Upper lobe of left lung (tissue), 6 donors: ENCODE results near the gene ARMH3. TPM values are rescaled to one million over a fixed set of nuclear protein-coding genes. Genes with fewer than 3 reads are reported as not detected.
"Not testable (repeated sequence)": the region's sequence is repeated elsewhere in the genome, so short reads cannot be mapped to it uniquely, and the experiment has no call there.

ENCODE experiments used
- ATAC-seq, 2 donors: fragments of 200-7000 bp; cut with Tn5 transposase; one replicate each; pipeline ENCODE4 v1.9.1; 2022; ENCODE audit warnings: mild to moderate bottlenecking in 2 of 2, moderate library complexity in 2 of 2; ENCODE audit not compliant: low FRiP score in 2 of 2
- DNase-seq, 2 donors: peaks; one replicate each; pipeline ENCODE4 v3.0.0-alpha.2; 2019 to 2020
- H3K27ac ChIP-seq, 4 donors: fragments of 200-600 bp; sonication (generic); one replicate each; pipeline ENCODE4 v1.5.1; 2016 to 2019
- H3K27me3 ChIP-seq, 4 donors: fragments of 200-600 bp; sonication (generic); one replicate each; pipeline ENCODE4 v1.5.1; 2017 to 2019
- H3K36me3 ChIP-seq, 4 donors: fragments of 200-600 bp; sonication (generic); one replicate each; pipeline ENCODE4 v1.5.1; 2016 to 2019
- H3K4me1 ChIP-seq, 4 donors: fragments of 200-600 bp; sonication (generic); one replicate each; pipeline ENCODE4 v1.5.1; 2018 to 2019
- H3K4me3 ChIP-seq, 4 donors: fragments of 200-600 bp; sonication (generic); one replicate each; pipeline ENCODE4 v1.5.1; 2017 to 2019; ENCODE audit warnings: mild to moderate bottlenecking in 2 of 4, moderate library complexity in 1 of 4
- H3K9me3 ChIP-seq, 4 donors: fragments of 200-600 bp; sonication (generic); one replicate each; pipeline ENCODE4 v1.5.1; 2018 to 2019
- EP300 ChIP-seq, 4 donors: sonication (generic); formaldehyde crosslinking; IDR thresholded peaks; one replicate each; pipeline ENCODE4 v1.5.1; 2017; ENCODE audit warnings: antibody characterized with exemption in 4 of 4, control low read depth in 2 of 4
- POLR2A ChIP-seq, 4 donors: fragments of 450-650 bp; IDR thresholded peaks; one replicate each; pipeline ENCODE4 v1.5.1; 2016 to 2017; ENCODE audit warnings: antibody characterized with exemption in 4 of 4, mild to moderate bottlenecking in 2 of 4
- POLR2AphosphoS5 ChIP-seq, 2 donors: sonication (generic); formaldehyde crosslinking; IDR thresholded peaks; one replicate each; pipeline ENCODE4 v1.5.1; 2017; ENCODE audit warnings: antibody characterized with exemption in 2 of 2
- WGBS, 2 donors: methylation state at CpG; one replicate each; pipeline ENCODE4 v1.1.5; 2017 to 2018; 5-methylcytosine and 5-hydroxymethylcytosine counted together
- total RNA-seq, 6 donors: library from RNA; depleted of rRNA in 4 of 6; stranded (reverse); fragments of >200 nt in 4 of 6; gene quantifications; one replicate each; pipeline versions ENCODE4 v1.1.0 to v1.2.1, GENCODE V29; 2016 to 2021
- TF ChIP-seq, protein P1 (sequence below), 6 experiments: fragments of 450-650 bp in 4 of 6; fragments of 200-600 bp in 2 of 6; sonication (generic) in 2 of 6; IDR thresholded peaks; one replicate each; pipeline ENCODE4 v1.5.1; 2016 to 2019; ENCODE audit warnings: antibody characterized with exemption in 6 of 6
- donor health status: DM: no; HTN: no; CAD: no; lungs with moderate emphysema.
- donor health status: DM: no; HTN: yes; CAD: no; lungs with severe emphysema.

ARMH3 gene
- total RNA-seq, 6 donors from 2014 or later: 14.4 to 39.8 (median 25.5) TPM

DNA sequence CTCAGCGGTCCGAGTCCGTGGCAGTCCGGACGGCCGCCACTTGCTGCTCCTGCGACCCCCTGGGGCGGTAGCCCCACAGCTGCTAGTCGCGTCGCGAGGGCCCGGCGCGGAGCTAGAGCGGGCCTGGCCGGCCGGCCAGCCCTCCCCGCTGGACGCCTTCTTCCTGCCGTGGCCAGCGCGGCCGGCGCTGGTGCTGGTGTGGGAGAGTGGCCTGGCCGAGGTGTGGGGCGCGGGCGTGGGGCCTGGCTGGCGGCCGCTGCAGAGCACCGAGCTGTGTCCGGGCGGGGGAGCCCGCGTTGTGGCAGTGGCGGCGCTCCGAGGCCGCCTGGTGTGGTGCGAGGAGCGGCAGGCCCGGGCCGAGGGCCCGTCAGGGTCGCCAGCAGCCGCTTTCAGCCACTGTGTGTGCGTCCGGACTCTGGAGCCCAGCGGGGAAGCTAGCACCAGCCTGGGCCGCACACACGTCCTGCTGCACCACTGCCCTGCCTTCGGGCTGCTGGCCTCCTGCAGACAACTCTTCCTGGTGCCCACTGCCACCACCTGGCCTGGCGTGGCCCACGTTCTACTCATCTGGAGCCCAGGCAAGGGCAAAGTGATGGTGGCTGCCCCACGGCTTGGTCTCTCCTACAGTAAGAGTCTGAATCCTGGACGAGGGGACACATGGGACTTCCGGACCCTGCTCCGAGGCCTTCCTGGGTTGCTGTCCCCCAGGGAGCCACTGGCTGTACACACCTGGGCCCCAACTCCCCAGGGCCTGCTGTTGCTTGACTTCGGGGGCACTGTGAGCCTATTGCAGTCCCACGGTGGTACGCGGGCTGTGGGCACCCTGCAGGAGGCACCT, 9.8 kb upstream of the ARMH3 start:
- Histone ChIP-seq H3K27me3 (no peaks in the 10 kb centered on the region), H3K9me3 (no peaks in the 10 kb centered on the region), H3K27ac (peak overlapping the region; percentile 90 to 99 (median 94)), H3K4me3 (peak overlapping the region; percentile 67 to 97 (median 91)), H3K4me1 (peaks cover 31 to 44% (median 33%) of the 10 kb centered on the region in 4 donors), H3K36me3 (peaks cover 0 to 17% (median 0%) of the 10 kb centered on the region in 4 donors)
- 10 to 79% methylated on average over 4 to 33 of the region's 63 CpGs for WGBS, 2 donors
- peak; percentile 70 to 92 for DNase-seq
- no peak for TF ChIP-seq POLR2AphosphoS5 (IDR thresholded peaks at IDR 0.05)
- TF ChIP-seq, protein P1, sequence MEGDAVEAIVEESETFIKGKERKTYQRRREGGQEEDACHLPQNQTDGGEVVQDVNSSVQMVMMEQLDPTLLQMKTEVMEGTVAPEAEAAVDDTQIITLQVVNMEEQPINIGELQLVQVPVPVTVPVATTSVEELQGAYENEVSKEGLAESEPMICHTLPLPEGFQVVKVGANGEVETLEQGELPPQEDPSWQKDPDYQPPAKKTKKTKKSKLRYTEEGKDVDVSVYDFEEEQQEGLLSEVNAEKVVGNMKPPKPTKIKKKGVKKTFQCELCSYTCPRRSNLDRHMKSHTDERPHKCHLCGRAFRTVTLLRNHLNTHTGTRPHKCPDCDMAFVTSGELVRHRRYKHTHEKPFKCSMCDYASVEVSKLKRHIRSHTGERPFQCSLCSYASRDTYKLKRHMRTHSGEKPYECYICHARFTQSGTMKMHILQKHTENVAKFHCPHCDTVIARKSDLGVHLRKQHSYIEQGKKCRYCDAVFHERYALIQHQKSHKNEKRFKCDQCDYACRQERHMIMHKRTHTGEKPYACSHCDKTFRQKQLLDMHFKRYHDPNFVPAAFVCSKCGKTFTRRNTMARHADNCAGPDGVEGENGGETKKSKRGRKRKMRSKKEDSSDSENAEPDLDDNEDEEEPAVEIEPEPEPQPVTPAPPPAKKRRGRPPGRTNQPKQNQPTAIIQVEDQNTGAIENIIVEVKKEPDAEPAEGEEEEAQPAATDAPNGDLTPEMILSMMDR (IDR thresholded peaks at IDR 0.05): no peak
- no peak for TF ChIP-seq POLR2A (IDR thresholded peaks at IDR 0.05)
- TF ChIP-seq EP300 (IDR thresholded peaks at IDR 0.05): no peak
- peak; percentile 15 to 80 for ATAC-seq

DNA sequence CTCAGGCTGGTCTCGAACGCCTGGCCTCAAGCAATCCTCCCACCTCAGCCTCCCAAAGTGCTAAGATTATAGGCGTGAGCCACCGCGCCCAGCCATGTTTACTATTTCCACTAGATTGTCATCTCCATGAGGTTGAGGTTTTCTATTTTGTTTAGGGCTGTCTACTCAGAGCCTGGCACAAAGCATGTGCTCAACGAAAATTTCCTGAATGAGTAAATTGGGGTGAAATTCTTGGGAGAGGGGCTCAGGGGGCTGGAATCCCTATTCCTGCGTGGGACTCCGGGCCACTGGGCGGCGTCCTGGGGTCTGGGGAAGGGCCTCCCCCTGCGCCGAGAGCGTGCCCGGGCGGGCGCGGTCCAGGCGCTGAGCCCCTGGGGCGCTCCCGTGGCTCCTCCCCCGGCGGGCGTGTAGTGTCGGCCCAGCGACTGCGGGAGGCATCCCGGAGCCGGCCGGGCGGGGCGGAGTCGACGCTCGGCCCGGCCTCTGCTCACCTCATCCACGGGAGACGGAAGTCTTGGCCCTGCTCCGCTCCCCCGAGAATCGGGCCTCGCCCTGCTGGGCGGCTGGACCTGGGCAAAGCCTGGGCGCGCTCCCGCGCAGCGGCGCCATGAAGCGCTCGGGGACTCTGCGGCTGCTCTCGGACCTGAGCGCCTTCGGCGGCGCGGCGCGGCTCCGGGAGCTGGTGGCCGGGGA, 9.0 kb upstream of the ARMH3 start, which contains the start of gene HPS6:
Gene HPS6 (plus strand): TSS at position 482 of the 693 bp plus-strand sequence. CDS start 126 bp downstream, at position 608.
- 3 to 4% methylated on average over 18 to 31 of the region's 61 CpGs for WGBS, 2 donors
- Histone ChIP-seq H3K4me3 (peak within 1 kb of the TSS; percentile 67 to 97 (median 91)), H3K4me1 (peaks cover 31 to 44% (median 33%) of the 10 kb centered on the region in 4 donors), H3K27ac (peak within 1 kb of the TSS; percentile 90 to 99 (median 94)), H3K27me3 (no peaks in the 10 kb centered on the region), H3K9me3 (no peaks in the 10 kb centered on the region), H3K36me3 (peaks cover 0 to 12% (median 0%) of the 10 kb centered on the region in 4 donors)
- TF ChIP-seq POLR2AphosphoS5 (IDR thresholded peaks at IDR 0.05) (peak; percentile 72 to 75), EP300 (IDR thresholded peaks at IDR 0.05) (no peak), POLR2A (IDR thresholded peaks at IDR 0.05) (peak in 3 of 4 donors; percentile 66 to 90 (median 80))
- TF ChIP-seq, protein P1 (IDR thresholded peaks at IDR 0.05): peak in 4 of 6 experiments; percentile 7 to 45 (median 20)
- DNase-seq: peak; percentile 95 to 98
- ATAC-seq: peak; percentile 97 to 98

DNA sequence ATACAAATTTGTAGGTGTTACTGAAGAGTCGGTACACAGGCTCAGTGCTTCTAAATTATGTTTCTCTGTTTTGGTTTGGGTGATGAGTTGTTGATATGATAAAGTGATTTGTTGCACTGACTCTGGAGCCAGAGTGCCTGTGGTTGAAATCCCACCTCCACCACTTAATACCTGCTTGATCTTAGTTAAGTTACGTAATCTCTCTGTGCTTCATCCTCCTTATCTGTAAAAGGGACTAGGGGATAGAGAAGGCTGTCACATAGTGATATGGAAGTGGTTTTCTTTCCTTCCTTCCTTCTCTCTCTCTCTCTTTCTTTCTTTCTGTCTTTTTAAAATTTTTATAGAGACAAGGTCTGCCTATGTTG, 8.5 kb upstream of the ARMH3 start:
- H3K9me3 ChIP-seq: no peaks in the 10 kb centered on the region
- ATAC-seq (no peak), DNase-seq (no peak)
- peak overlapping the region in 3 of 4 donors; percentile 67 to 97 (median 96) for H3K4me3 ChIP-seq
- peaks cover 0 to 11% (median 0%) of the 10 kb centered on the region in 4 donors for H3K36me3 ChIP-seq
- H3K27me3 ChIP-seq: no peaks in the 10 kb centered on the region
- TF ChIP-seq POLR2A (IDR thresholded peaks at IDR 0.05): no peak
- TF ChIP-seq, protein P1 (IDR thresholded peaks at IDR 0.05): no peak
- TF ChIP-seq EP300 (IDR thresholded peaks at IDR 0.05): no peak
- TF ChIP-seq POLR2AphosphoS5 (IDR thresholded peaks at IDR 0.05): no peak
- WGBS, 2 donors: 59% methylated on average over 2 of the region's 2 CpGs
- peak overlapping the region; percentile 90 to 99 (median 94) for H3K27ac ChIP-seq
- H3K4me1 ChIP-seq: peaks cover 31 to 44% (median 33%) of the 10 kb centered on the region in 4 donors

DNA sequence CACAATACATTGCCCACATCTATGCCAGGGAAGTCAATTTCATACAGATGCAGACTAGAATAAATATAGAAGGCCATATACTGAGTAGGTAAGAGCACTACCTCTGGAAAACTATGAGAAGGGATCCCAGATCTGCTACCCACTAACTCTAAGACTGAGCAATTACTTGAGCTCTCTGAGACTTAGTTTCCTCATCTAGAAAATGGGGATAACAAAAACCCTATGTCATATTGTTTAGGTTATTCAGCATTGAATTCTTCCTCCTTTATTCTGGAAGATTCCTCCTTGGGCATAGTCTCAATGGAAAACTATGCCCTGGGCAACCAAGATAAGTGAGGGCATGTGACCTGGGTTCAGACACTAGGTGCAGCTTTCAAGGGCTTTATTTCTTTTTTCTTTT, 4.0 kb upstream of the ARMH3 start:
- Histone ChIP-seq H3K27me3 (no peaks in the 10 kb centered on the region), H3K9me3 (no peaks in the 10 kb centered on the region), H3K4me3 (no peak overlapping the region), H3K27ac (no peak overlapping the region), H3K36me3 (no peaks in the 10 kb centered on the region), H3K4me1 (peaks cover 2 to 11% (median 5%) of the 10 kb centered on the region in 4 donors)
- DNase-seq (no peak), ATAC-seq (no peak)
- TF ChIP-seq, protein P1 (IDR thresholded peaks at IDR 0.05): no peak
- TF ChIP-seq POLR2AphosphoS5 (IDR thresholded peaks at IDR 0.05): no peak
- no peak for TF ChIP-seq POLR2A (IDR thresholded peaks at IDR 0.05)
- TF ChIP-seq EP300 (IDR thresholded peaks at IDR 0.05): no peak

DNA sequence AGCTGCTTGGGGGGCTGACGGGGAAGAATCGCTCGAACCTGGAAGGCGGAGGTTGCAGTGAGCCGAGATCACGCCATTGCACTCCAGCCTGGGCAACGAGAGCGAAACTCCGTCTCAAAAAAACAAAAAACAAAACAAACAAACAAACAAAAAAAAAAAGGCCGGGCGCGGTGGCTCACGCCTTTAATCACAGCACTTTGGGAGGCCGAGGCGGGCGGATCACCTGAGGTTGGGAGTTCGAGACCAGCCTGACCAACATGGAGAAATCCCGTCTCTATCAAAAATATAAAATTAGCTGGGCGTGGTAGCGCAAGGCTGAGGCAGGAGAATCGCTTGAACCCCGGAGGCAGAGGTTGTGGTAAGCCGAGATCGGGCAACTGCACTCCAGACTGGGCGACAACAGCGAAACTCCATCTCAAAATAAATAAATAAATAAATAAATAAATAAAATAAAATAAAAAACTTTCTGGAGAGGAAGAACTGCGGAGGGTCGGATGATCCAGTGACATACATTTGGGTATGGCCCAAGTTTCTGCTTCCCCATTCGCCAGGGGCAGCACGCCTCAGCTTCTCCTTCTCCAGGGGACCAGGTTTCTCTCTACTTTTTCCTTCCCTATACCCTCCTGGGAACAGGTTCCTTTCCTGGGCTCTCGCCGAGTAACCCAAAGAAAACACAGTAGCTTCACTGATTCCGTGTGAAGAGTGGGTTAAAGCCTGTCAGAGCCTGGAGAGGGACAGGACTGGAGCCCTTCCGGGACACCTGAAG, 909 bp downstream of the ARMH3 start:
- H3K4me1 ChIP-seq: peaks cover 29 to 43% (median 34%) of the 10 kb centered on the region in 4 donors
- H3K4me3 ChIP-seq: peak overlapping the region; percentile 64 to 85 (median 66)
- H3K27me3 ChIP-seq, H3K9me3 ChIP-seq, H3K36me3 ChIP-seq: not testable (repeated sequence)
- ATAC-seq (peak in 1 of 2 donors; percentile 53), DNase-seq (peak in 1 of 2 donors; percentile 44)
- 66 to 68% methylated on average over 33 to 34 of the region's 34 CpGs for WGBS, 2 donors
- peak overlapping the region; percentile 91 to 96 (median 93) for H3K27ac ChIP-seq
